H1 (cell line): ENCODE data around the gene GMNN. TPM values are rescaled to one million over a fixed set of nuclear protein-coding genes. Genes with fewer than 3 reads are reported as not detected.

Source experiments
- CHD7 ChIP-seq: fragments of 300-600 bp; sonication (generic); IDR thresholded peaks from 2 replicates; pipeline ENCODE4 v1.7.1; 2012; ENCODE audit warnings: low read length, moderate library complexity, mild to moderate bottlenecking, inconsistent platforms; ENCODE audit not compliant: insufficient replicate concordance
- HDAC6 ChIP-seq: IDR thresholded peaks from one replicate; pipeline ENCODE4 v1.7.1; 2012; ENCODE audit warnings: low read depth, mild to moderate bottlenecking, inconsistent platforms, low read length, moderate library complexity
- TCF12 ChIP-seq: IDR thresholded peaks from 2 replicates; pipeline ENCODE4 v1.6.1; 2011; ENCODE audit warnings: low read depth, mild to moderate bottlenecking, low read length
- polyA plus RNA-seq, 7 experiments: library from polyadenylated mRNA; depleted of rRNA in 3 of 7; stranded (reverse) in 5 of 7; unstranded in 2 of 7; fragments of >200 nt in 5 of 7; fragments of 200-250 nt in 2 of 7; gene quantifications; 1 replicate in 5 of 7; 2 replicates in 1 of 7; 4 replicates in 1 of 7; pipeline versions ENCODE4 v1.2.1 to v1.2.3, GENCODE V29; 2011 to 2013; ENCODE audit warnings: missing spikeins in 2 of 7, mixed read lengths in 2 of 7
- total RNA-seq: library from RNA; stranded (reverse); fragmentation: NEBNext Ultra II Directional; extraction: Animal tissue kit (Norgen Biotek cat#: 25700); gene quantifications from 2 replicates; pipeline ENCODE4 v1.2.1, GENCODE V29; 2021

The GMNN gene
- total and polyA plus RNA-seq, 2 of the 8 experiments (the other 6 are each of a cell fraction or from before 2014, with no cell fraction given) = 65.9 to 101 TPM

DNA sequence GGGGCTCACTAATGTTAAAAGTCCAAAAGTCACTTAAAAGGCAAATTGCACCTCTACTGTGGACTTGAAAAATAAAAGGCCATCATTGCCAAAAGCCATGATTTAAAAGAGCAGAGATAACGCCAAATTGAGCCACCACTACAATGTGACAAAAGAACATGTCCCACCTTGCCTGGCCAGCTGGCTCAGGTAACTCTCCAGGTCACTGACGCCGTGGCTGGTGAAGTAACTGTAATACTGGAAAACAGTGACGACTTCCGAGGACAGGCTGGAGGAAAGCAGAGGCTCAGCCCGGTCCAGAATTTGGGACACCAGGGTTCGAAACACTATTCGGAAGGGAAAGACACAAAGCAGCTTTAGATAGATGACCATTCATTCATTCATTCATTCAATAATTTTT, 53.2 kb downstream of the GMNN start (continued):
- TF ChIP-seq CHD7 (no peak), TCF12 (no peak), HDAC6 (no peak)
- TF ChIP-seq, all 59 proteins: peak for 0
